T1000 (cell line): Measurements from ENCODE around the gene INPP5J.
"Not testable (repeated sequence)": the region's sequence is repeated elsewhere in the genome, so short reads cannot be mapped to it uniquely, and the experiment has no call there.

Source experiments
- DNase-seq: peaks from one replicate; lab custom pipeline; 2025; ENCODE audit warnings: mixed read lengths; lab: John Stamatoyannopoulos, UW

INPP5J gene, protein sequence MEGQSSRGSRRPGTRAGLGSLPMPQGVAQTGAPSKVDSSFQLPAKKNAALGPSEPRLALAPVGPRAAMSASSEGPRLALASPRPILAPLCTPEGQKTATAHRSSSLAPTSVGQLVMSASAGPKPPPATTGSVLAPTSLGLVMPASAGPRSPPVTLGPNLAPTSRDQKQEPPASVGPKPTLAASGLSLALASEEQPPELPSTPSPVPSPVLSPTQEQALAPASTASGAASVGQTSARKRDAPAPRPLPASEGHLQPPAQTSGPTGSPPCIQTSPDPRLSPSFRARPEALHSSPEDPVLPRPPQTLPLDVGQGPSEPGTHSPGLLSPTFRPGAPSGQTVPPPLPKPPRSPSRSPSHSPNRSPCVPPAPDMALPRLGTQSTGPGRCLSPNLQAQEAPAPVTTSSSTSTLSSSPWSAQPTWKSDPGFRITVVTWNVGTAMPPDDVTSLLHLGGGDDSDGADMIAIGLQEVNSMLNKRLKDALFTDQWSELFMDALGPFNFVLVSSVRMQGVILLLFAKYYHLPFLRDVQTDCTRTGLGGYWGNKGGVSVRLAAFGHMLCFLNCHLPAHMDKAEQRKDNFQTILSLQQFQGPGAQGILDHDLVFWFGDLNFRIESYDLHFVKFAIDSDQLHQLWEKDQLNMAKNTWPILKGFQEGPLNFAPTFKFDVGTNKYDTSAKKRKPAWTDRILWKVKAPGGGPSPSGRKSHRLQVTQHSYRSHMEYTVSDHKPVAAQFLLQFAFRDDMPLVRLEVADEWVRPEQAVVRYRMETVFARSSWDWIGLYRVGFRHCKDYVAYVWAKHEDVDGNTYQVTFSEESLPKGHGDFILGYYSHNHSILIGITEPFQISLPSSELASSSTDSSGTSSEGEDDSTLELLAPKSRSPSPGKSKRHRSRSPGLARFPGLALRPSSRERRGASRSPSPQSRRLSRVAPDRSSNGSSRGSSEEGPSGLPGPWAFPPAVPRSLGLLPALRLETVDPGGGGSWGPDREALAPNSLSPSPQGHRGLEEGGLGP

DNA sequence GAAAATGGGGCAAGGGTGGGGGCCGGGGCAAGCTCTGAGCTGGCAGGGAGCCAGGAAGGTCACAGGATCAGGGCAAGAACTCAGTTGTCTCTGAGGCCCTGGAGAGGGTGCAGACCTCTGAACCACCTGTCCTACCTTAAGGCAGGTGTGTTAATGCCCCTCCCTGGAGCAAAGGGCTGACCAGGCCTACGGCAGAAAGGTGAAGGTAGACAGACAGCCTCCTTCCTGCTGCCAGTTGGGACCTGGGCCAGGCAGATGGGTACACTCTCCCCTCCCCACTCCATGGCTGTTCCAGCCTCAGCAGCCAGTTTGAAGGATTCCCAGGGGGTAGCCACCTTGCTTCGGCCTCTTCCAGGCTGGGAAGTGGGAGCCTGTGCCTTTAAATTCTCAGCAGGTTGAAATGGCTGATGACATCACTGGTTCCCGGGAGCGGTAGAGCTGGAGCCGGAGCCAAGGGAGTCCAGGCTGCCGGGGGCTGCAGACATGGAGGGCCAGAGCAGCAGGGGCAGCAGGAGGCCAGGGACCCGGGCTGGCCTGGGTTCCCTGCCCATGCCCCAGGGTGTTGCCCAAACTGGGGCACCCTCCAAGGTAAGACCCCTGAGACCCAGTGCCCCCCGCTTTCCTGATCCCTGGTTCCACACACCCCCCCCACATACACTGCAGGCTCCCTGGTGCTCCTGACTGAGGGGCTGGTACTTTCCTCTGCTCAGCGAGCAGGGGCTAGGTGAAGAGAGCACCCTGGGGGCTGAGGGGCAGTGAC is at the start of gene INPP5J:
INPP5J (plus strand) TSS at position 435 of the 760 bp plus-strand sequence; CDS start at position 484, 49 bp downstream.
- DNase-seq: peak; percentile 8

GRCh38 chr22:31073125-31073524 is 49.6 kb upstream of the INPP5J start:
- not testable (repeated sequence) for DNase-seq

DNA sequence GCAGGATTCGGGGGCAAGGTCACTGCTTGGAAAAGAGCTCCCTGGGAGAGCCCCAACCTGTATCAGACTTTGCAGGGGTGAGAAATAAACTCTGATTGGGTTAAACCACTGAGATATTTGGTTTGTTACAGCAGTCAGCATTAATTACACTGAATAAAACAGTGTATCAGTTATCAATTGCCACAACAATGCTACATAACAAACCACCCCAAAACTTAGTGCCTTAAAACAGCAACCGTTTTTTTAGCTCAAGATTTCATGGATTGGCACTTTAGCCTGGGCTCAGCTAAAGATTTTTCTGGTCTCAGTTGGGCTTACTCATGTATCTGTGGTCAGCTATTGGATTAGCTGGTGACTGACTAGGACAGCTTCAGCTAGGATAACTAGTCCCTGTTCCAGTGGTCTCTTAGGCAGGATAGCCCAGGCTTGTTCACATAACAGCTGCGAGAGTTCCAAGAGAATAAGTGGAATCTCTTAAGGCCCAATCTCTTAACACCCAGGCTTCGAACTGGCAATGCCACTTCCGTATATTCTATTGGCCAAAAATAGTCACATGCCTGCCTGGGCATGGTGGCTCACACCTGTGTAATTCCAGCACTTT is 49.1 kb upstream of the INPP5J start:
- not testable (repeated sequence) for DNase-seq

GRCh38 chr22:31075961-31076360 is 46.8 kb upstream of the INPP5J start:
- no peak for DNase-seq

DNA sequence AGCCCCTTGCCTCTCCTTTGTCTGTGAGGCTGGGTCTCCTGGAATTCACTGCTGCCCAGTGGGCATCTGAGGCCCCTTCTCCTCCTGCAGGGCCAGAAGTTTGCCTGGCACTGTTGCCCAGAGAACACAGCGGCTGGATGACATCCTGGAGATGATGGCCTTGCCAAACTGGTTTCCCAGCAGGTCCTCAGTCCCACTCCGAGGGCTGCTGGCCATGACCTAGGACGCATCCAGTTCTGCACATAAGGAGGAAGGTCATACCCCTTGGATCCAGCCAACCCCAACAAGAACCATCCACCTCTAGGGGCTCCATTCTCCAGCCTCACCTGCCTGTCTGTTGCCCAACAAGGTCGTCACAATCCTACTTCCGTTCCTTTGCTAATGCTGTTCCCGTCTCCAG is 45.1 kb upstream of the INPP5J start:
- no peak for DNase-seq

- DNase-seq: not testable (repeated sequence)
Observed at GRCh38 chr22:31078389-31078788, 44.4 kb upstream of the INPP5J start.

- no peak for DNase-seq
Observed at GRCh38 chr22:31079095-31079642, 43.6 kb upstream of the INPP5J start.

GRCh38 chr22:31080164-31080847 is 42.5 kb upstream of the INPP5J start:
- no peak for DNase-seq

DNA sequence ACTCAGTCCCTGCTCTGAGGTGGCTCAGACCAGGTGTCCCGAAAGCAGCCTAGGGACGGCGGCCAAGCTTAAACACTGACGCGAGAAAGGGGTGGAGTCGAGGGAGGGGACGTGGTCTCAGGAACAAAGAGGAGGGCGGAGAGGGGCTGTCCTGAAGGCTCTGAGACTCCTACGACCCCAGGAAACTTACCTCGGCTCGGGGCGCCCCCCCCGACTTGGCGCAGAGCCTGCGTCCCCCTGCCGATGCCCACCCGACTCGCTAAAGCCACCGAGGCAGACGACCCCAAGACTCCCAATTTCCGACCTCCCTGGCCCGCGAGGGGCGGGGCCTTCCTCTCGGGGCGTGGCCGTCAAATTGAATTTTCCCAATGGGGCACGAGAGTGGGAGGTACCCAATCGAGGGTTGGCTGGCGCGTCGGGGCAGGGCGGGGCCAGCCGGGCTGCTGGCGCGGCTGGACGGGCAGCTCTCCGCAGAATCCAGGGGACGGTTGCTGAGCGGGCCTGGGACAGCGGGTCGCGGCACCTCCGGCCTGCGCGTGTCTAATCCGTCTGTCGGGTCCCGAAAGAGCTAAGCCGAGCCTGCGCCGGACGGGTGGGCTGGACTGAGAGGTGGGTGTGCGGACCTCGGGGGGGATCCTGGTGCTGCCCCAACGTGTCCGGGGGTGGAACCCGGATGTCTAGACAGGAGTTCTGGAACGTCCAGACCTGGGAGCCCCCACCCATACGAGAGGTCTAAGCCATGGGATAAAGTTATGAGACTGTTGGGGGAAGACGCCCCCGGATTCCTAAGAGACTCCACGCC is 41.7 kb upstream of the INPP5J start, which contains the start of gene SMTN:
SMTN (plus strand) TSS at position 471 of the 802 bp plus-strand sequence. CDS start 1,941 bp downstream, outside the sequence.
- DNase-seq: peak; percentile 83

GRCh38 chr22:31081963-31082605 is 40.7 kb upstream of the INPP5J start:
- DNase-seq: peak; percentile 26

DNA sequence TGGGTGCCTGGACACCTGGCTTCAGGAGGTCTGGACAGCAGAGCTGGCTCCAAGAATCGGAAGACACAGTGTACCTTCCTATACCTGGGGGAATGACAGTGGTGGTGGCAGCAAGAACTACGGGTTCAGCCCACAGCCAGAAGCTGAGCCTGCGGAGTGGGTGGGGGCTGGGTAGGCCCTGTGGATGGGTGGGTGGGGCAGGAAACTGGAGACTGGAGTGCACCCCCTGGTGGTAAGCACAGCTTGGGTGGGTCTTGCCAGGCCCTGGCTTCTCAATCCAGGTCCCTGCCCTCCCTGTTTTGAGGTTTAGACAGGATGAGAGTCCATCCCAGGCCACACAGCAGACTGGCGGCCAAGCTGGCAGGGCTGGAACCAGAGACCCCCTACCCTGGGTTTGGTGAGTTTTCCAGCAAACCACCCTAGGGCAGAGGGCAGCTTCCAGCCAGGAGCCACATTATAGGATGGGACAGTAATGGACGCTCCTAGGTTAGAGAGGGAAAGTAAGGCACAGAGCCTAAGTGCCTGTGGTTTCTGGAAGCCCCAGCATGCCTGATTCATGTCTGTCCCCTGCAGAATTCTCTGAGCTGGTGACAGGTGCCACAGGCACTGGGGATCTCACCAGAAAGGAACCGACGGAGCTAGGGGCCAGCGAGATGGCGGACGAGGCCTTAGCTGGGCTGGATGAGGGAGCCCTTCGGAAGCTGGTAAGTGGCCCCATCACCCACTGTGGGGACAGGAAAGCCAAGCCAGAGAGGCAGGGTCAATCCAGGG is 40.0 kb upstream of the INPP5J start:
- DNase-seq: no peak

DNA sequence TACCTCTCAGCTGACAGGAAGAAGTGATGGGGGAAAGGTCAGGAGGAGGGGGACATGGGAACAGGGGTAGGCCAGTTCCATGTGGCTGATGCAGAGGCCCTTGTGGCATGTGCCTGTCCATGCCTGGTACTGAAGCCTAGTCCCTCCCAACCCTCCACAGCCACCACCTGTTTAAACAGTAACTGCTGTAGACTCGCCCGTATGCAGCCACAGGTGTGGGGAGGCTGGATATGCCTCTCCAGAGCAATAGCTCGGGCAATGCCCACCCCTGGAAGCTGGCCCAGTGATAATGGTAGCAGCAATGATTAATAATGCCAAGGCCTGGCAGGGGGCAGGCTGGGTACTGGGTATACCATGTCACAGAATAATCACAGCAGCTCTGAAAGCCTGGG is 39.4 kb upstream of the INPP5J start:
- no peak for DNase-seq

- no peak for DNase-seq
Observed at GRCh38 chr22:31083923-31084810, 38.6 kb upstream of the INPP5J start.

DNA sequence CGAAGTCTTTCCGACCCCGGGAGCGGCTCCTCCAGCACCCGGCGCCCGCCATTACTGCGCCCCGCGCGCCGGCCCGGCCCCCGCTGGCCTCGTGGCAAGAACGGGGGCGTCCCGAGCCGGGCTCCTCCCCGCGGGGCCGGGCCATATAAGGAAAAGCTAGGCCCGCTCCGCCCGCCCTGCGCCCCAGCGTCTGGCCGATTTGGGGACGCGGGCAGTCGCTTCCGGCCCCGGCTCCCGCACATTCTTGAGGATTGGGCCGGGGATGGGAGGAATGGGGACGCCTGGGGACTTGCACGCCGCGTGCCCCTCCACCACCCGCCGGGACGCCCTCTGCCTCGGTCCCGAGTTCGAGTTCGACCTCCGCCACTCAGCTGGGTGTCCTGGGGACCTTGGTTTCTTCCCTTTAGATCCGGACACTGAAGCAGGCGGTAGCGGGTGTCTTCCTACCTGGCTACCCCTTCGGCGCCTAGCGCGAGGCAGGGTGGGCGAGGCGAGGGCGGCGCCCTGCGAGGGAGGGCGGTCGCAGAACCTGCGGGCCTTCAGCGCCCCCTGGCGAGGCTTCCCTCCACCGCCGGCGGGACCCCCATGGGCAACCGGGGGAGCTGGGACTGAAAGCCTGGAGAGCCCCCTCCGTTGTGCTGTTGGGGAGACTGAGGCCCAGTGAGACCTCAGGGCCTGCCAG is 37.8 kb upstream of the INPP5J start:
- DNase-seq: peak; percentile 33

GRCh38 chr22:31085493-31085824 is 37.3 kb upstream of the INPP5J start:
- DNase-seq: no peak

- DNase-seq: no peak
Observed at GRCh38 chr22:31085928-31086327, 36.8 kb upstream of the INPP5J start.
